Measurements from ENCODE around the gene DSP. TPM values are rescaled to one million over a fixed set of nuclear protein-coding genes. Genes with fewer than 3 reads are reported as not detected.

The DSP gene
- total and polyA plus RNA-seq, 2 experiments from 2014 or later = 16.8 to 43.7 TPM

DNA sequence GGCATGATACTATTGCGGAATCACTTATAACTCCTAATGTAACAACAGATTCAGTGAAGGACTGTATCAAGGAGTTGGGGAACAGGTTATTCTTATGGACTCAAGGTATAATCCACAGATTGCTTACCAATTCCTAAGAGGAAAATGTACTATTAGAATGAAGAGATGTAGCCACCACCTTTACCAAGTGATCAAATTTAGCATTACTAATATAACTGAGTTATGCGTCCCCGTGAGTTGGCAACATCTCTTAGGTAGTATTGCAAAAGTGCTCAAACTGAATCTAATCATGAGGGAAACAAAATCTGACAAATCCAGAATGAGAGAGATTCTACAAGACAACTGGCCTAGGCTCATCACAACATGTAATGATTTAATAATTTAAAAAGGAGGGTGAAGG lies 47.8 kb downstream of the DSP start:
- Histone ChIP-seq H3K4me1 (ENCODE audit: insufficient read depth) (peaks cover 16% of the 10 kb centered on the region), H3K79me2 (replicated peaks; ENCODE audit: insufficient read depth) (peaks cover 37% of the 10 kb centered on the region), H2AFZ (peak overlapping the region; percentile 69; the same call in 1 of the 2 replicates), H3K27me3 (ENCODE audit: insufficient read depth) (no peaks in the 10 kb centered on the region), H3K36me3 (ENCODE audit: insufficient read depth) (peaks cover 6% of the 10 kb centered on the region), H3F3A (replicated peaks; ENCODE audit: low read depth) (no peaks in the 10 kb centered on the region), H3K4me2 (peak overlapping the region; percentile 77), H4K20me1 (replicated peaks; ENCODE audit: insufficient read depth) (peaks cover 34% of the 10 kb centered on the region), H3K9me2 (ENCODE audit: insufficient read depth) (no peaks in the 10 kb centered on the region), H3K4me3 (peak overlapping the region; percentile 77), H3K27ac (ENCODE audit: low read depth) (no peak overlapping the region)
- no peaks in the 10 kb centered on the region for H3K27me3 Mint-ChIP-seq (ENCODE audit: insufficient read depth, low read depth, poor library complexity)
- TF ChIP-seq, protein P1, sequence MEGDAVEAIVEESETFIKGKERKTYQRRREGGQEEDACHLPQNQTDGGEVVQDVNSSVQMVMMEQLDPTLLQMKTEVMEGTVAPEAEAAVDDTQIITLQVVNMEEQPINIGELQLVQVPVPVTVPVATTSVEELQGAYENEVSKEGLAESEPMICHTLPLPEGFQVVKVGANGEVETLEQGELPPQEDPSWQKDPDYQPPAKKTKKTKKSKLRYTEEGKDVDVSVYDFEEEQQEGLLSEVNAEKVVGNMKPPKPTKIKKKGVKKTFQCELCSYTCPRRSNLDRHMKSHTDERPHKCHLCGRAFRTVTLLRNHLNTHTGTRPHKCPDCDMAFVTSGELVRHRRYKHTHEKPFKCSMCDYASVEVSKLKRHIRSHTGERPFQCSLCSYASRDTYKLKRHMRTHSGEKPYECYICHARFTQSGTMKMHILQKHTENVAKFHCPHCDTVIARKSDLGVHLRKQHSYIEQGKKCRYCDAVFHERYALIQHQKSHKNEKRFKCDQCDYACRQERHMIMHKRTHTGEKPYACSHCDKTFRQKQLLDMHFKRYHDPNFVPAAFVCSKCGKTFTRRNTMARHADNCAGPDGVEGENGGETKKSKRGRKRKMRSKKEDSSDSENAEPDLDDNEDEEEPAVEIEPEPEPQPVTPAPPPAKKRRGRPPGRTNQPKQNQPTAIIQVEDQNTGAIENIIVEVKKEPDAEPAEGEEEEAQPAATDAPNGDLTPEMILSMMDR (conservative IDR thresholded peaks at IDR 0.05; ENCODE audit: low read depth in 2 of 2) = no peak
- TF ChIP-seq ZNF331 (CRISPR knock-in tag; IDR thresholded peaks at IDR 0.05; ENCODE audit: low read depth) (no peak), EZH2 (IDR thresholded peaks at IDR 0.05; ENCODE audit: low read depth, unreplicated experiment) (no peak), EZH2phosphoT487 (IDR thresholded peaks at IDR 0.05; ENCODE audit: unreplicated experiment) (no peak), ZNF114 (CRISPR knock-in tag; IDR thresholded peaks at IDR 0.05) (no peak), STAT1 (IDR thresholded peaks at IDR 0.05; ENCODE audit: unreplicated experiment) (no peak), CREB1 (CRISPR knock-in tag; IDR thresholded peaks at IDR 0.05; ENCODE audit: low read depth) (no peak), JUNB (IDR thresholded peaks at IDR 0.05; ENCODE audit: unreplicated experiment) (no peak), POLR2AphosphoS5 (IDR thresholded peaks at IDR 0.05; ENCODE audit: low read depth) (no peak), NANOG (IDR thresholded peaks at IDR 0.05; ENCODE audit: borderline replicate concordance) (no peak)
- TF ChIP-seq, protein P2, sequence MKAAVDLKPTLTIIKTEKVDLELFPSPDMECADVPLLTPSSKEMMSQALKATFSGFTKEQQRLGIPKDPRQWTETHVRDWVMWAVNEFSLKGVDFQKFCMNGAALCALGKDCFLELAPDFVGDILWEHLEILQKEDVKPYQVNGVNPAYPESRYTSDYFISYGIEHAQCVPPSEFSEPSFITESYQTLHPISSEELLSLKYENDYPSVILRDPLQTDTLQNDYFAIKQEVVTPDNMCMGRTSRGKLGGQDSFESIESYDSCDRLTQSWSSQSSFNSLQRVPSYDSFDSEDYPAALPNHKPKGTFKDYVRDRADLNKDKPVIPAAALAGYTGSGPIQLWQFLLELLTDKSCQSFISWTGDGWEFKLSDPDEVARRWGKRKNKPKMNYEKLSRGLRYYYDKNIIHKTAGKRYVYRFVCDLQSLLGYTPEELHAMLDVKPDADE (IDR thresholded peaks at IDR 0.05) = no peak
- TF ChIP-seq, protein P3, sequence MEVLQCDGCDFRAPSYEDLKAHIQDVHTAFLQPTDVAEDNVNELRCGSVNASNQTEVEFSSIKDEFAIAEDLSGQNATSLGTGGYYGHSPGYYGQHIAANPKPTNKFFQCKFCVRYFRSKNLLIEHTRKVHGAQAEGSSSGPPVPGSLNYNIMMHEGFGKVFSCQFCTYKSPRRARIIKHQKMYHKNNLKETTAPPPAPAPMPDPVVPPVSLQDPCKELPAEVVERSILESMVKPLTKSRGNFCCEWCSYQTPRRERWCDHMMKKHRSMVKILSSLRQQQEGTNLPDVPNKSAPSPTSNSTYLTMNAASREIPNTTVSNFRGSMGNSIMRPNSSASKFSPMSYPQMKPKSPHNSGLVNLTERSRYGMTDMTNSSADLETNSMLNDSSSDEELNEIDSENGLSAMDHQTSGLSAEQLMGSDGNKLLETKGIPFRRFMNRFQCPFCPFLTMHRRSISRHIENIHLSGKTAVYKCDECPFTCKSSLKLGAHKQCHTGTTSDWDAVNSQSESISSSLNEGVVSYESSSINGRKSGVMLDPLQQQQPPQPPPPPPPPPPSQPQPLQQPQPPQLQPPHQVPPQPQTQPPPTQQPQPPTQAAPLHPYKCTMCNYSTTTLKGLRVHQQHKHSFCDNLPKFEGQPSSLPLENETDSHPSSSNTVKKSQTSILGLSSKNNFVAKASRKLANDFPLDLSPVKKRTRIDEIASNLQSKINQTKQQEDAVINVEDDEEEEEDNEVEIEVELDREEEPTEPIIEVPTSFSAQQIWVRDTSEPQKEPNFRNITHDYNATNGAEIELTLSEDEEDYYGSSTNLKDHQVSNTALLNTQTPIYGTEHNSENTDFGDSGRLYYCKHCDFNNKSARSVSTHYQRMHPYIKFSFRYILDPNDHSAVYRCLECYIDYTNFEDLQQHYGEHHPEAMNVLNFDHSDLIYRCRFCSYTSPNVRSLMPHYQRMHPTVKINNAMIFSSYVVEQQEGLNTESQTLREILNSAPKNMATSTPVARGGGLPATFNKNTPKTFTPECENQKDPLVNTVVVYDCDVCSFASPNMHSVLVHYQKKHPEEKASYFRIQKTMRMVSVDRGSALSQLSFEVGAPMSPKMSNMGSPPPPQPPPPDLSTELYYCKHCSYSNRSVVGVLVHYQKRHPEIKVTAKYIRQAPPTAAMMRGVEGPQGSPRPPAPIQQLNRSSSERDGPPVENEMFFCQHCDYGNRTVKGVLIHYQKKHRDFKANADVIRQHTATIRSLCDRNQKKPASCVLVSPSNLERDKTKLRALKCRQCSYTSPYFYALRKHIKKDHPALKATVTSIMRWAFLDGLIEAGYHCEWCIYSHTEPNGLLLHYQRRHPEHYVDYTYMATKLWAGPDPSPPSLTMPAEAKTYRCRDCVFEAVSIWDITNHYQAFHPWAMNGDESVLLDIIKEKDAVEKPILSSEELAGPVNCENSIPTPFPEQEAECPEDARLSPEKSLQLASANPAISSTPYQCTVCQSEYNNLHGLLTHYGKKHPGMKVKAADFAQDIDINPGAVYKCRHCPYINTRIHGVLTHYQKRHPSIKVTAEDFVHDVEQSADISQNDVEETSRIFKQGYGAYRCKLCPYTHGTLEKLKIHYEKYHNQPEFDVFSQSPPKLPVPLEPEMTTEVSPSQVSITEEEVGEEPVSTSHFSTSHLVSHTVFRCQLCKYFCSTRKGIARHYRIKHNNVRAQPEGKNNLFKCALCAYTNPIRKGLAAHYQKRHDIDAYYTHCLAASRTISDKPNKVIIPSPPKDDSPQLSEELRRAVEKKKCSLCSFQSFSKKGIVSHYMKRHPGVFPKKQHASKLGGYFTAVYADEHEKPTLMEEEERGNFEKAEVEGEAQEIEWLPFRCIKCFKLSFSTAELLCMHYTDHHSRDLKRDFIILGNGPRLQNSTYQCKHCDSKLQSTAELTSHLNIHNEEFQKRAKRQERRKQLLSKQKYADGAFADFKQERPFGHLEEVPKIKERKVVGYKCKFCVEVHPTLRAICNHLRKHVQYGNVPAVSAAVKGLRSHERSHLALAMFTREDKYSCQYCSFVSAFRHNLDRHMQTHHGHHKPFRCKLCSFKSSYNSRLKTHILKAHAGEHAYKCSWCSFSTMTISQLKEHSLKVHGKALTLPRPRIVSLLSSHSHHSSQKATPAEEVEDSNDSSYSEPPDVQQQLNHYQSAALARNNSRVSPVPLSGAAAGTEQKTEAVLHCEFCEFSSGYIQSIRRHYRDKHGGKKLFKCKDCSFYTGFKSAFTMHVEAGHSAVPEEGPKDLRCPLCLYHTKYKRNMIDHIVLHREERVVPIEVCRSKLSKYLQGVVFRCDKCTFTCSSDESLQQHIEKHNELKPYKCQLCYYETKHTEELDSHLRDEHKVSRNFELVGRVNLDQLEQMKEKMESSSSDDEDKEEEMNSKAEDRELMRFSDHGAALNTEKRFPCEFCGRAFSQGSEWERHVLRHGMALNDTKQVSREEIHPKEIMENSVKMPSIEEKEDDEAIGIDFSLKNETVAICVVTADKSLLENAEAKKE (CRISPR knock-in tag; IDR thresholded peaks at IDR 0.05) = no peak
- TF ChIP-seq, protein P4, sequence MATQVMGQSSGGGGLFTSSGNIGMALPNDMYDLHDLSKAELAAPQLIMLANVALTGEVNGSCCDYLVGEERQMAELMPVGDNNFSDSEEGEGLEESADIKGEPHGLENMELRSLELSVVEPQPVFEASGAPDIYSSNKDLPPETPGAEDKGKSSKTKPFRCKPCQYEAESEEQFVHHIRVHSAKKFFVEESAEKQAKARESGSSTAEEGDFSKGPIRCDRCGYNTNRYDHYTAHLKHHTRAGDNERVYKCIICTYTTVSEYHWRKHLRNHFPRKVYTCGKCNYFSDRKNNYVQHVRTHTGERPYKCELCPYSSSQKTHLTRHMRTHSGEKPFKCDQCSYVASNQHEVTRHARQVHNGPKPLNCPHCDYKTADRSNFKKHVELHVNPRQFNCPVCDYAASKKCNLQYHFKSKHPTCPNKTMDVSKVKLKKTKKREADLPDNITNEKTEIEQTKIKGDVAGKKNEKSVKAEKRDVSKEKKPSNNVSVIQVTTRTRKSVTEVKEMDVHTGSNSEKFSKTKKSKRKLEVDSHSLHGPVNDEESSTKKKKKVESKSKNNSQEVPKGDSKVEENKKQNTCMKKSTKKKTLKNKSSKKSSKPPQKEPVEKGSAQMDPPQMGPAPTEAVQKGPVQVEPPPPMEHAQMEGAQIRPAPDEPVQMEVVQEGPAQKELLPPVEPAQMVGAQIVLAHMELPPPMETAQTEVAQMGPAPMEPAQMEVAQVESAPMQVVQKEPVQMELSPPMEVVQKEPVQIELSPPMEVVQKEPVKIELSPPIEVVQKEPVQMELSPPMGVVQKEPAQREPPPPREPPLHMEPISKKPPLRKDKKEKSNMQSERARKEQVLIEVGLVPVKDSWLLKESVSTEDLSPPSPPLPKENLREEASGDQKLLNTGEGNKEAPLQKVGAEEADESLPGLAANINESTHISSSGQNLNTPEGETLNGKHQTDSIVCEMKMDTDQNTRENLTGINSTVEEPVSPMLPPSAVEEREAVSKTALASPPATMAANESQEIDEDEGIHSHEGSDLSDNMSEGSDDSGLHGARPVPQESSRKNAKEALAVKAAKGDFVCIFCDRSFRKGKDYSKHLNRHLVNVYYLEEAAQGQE (IDR thresholded peaks at IDR 0.05; ENCODE audit: unreplicated experiment) = no peak
- ATAC-seq (no peak), DNase-seq (ENCODE audit: low spot score) (no peak)
- H3K36me3 Mint-ChIP-seq (ENCODE audit: low read depth) = peaks cover 12% of the 10 kb centered on the region
- peak overlapping the region; percentile 97 for H3K4me3 Mint-ChIP-seq
- no peak overlapping the region; the same call in 1 of the 2 replicates for H3K27ac Mint-ChIP-seq
- H3K9me3 Mint-ChIP-seq = no peaks in the 10 kb centered on the region
- H3K4me1 Mint-ChIP-seq = peaks cover 24% of the 10 kb centered on the region

All from GM23338 (cell line).